ENCODE measurements around the gene WWTR1.

Gene WWTR1

DNA sequence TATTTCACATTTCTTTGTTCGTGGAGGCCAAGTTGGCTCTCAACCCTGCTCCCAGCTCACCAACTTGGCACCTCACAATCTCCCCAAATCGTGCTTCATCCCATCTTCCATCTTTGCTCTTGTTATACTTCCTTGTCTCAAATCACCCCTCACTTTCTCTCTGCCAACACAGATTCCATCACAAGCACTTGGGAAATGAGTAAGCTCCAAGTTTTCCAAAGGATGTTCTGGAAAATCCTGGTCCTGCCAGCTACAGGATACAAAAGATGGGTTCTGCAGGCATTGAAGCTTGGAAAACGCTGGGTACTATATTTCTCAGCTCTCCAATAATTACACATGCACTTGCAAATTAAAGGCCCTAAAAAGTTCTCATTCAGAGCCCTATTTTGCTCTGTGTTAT is 187.4 kb downstream of the WWTR1 start:
- no peak for DNase-seq (ENCODE audit: low spot score)

DNA sequence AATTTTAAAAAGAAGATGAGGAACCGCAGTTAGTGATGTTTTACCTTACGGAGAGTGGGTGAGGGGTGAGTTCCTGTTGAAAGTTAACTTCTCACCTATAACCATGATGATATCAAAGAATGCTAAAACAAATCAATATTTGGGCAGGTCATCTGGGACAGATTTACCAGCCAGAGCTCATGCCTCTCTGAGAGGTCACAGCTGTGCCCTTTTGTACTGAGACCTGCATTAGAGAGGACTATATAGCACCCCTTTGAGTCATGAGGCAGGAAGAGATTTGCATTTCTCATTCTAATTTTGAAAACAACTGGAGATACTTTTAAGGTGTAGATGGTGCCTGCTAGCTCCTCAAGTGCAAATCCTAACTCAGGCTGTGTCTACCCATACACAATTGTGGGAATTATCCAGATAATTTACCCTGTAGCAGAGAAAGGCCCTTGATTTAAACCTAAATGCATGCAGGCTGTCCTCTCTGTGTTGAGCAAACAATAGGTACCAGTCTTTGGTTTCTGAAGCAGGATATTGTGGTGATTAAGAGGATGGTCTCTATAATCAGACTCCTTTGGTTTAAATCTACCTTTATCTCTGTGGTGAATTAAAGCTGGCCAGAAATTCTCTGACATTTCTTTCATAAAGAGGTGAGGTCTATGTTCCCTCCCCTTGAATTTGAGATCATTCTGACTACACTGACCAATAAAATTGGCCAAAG is 189.2 kb downstream of the WWTR1 start:
- DNase-seq (ENCODE audit: low spot score) = no peak
